NB4 (cell line): ENCODE measurements around the gene PRKACB.
"Not testable (repeated sequence)": the region's sequence is repeated elsewhere in the genome, so short reads cannot be mapped to it uniquely, and the experiment has no call there.

ENCODE experiments used
- DNase-seq: peaks from one replicate; pipeline ENCODE4 v3.0.0; 2010; ENCODE audit warnings: low read depth
- H3K4me3 ChIP-seq: one replicate; pipeline ENCODE4 v1.5.1; 2011; ENCODE audit warnings: mild to moderate bottlenecking, low read depth, low read length, moderate library complexity
- MYC ChIP-seq: IDR thresholded peaks from 2 replicates; pipeline ENCODE4 v1.6.1; 2011; ENCODE audit warnings: low read depth, low read length
- POLR2A ChIP-seq: IDR thresholded peaks from 2 replicates; pipeline ENCODE4 v1.6.1; 2011; ENCODE audit warnings: mild to moderate bottlenecking; ENCODE audit not compliant: insufficient read length; ENCODE audit errors: extremely low read depth
- TF ChIP-seq, protein P1 (sequence below): IDR thresholded peaks from one replicate; pipeline ENCODE4 v1.5.1; 2012; ENCODE audit warnings: low read depth, low read length
- TF ChIP-seq, protein P2 (sequence below): IDR thresholded peaks from 2 replicates; pipeline ENCODE4 v1.6.1; 2011; ENCODE audit warnings: low read depth, low read length

Gene PRKACB

DNA sequence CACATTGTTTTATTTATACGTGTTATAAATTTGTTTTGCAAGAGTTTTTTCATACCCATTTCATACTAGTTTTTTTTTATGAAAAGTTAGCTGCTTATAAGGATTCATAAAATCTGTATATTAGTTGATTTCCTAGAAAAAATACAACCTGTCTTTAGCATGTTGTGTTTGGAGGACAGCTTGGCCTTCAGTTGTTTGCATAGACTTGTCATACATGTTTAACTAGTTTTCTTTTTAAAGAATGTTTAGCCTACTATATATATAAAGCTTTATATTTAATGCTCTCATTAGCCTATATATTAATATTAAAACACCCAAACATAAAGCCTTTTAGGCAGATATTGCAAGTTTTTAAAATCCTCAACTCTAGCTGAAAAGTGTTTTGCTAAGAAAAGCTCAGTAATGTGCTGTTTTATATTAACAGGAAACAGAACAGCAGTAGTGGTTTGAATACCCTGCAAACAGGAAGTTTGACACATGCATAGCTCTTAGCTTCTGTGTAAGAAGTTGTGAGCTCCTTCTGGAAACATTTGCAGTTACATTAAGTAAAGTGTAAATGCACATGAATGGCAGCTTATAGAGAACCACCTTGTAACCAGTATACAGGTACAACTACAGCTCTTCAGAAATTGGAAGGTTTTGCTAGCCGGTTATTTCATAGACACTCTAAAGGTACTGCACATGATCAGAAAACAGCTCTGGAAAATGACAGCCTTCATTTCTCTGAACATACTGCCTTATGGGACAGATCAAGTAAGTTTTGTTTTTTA lies at the start of gene PRKACB:
Gene PRKACB, plus strand, starts transcription at position 476 of the 770 bp plus-strand sequence. Its CDS starts 91 bp downstream, at position 567.
- H3K4me3 ChIP-seq: peak within 1 kb of the TSS; percentile 69
- peak; percentile 81 for DNase-seq
- peak; percentile 77 for TF ChIP-seq MYC
- peak; percentile 41 for TF ChIP-seq POLR2A
- TF ChIP-seq, protein P1, sequence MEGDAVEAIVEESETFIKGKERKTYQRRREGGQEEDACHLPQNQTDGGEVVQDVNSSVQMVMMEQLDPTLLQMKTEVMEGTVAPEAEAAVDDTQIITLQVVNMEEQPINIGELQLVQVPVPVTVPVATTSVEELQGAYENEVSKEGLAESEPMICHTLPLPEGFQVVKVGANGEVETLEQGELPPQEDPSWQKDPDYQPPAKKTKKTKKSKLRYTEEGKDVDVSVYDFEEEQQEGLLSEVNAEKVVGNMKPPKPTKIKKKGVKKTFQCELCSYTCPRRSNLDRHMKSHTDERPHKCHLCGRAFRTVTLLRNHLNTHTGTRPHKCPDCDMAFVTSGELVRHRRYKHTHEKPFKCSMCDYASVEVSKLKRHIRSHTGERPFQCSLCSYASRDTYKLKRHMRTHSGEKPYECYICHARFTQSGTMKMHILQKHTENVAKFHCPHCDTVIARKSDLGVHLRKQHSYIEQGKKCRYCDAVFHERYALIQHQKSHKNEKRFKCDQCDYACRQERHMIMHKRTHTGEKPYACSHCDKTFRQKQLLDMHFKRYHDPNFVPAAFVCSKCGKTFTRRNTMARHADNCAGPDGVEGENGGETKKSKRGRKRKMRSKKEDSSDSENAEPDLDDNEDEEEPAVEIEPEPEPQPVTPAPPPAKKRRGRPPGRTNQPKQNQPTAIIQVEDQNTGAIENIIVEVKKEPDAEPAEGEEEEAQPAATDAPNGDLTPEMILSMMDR: no peak
- TF ChIP-seq, protein P2, sequence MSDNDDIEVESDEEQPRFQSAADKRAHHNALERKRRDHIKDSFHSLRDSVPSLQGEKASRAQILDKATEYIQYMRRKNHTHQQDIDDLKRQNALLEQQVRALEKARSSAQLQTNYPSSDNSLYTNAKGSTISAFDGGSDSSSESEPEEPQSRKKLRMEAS: peak; percentile 81

DNA sequence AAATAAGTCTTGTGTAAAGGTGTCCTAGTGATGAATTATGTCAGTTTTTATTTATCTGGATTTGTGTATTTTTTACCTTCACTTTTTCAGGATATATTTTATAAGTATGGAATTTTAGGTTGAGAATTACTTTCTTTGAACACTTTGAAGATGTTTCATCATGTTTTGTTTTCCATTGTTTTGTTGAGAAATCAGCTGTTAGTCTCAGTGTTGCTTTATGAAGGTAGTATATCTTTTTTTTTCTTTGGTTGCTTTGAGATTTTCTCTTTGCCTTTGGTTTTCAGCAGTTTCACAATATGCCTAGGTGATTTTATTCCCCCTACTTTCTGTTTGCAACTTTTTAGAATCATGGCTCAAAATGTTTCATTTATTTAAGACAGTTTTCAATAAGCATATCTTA lies 48.8 kb upstream of the PRKACB start:
- TF ChIP-seq MYC (no peak), POLR2A (no peak)
- TF ChIP-seq, protein P1: no peak
- TF ChIP-seq, protein P2: no peak
- H3K4me3 ChIP-seq: no peak overlapping the region
- no peak for DNase-seq

DNA sequence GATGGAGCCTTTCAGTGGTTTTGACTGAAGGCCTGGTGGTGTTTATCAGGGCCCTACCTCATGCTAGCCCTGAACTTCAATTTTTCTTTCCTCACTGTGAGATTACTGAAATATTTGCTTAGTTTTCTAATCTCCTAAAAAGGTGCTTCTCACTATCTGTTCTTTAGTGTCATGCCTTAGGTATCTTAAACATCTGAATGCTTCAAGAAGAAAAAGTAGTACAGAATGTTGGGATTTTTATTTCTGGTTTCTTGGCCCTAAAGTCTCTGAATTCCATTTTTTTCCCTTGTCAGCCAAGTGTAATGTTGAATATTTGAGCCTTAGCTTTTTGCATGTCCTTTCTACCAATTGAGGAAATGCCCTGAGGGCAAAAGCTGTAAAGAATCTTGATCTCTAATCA lies 47.9 kb upstream of the PRKACB start:
- TF ChIP-seq, protein P2: no peak
- TF ChIP-seq MYC: no peak
- TF ChIP-seq, protein P1: no peak
- no peak for TF ChIP-seq POLR2A
- H3K4me3 ChIP-seq: no peak overlapping the region
- DNase-seq: no peak

DNA sequence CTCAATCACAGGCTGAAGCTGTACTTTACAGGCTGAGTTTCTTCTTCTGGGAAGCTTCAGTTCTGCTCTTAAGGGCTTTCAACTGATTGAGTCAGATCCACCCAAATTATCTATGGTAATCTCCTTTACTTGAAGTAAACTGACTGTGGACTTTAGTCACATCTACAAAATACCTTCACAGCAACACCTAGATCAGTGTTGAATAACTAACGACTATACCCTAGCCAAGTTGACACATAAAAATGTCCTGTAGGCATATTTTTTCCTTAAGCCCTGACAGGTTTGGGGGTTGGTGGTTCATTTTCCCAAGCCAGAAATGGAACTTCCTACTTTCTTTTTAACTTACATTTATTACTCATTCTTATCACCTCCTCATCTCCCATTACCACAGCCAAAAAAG lies 42.9 kb upstream of the PRKACB start:
- TF ChIP-seq POLR2A: no peak
- TF ChIP-seq, protein P2: no peak
- TF ChIP-seq, protein P1: no peak
- no peak for TF ChIP-seq MYC
- no peak for DNase-seq
- H3K4me3 ChIP-seq: no peak overlapping the region

DNA sequence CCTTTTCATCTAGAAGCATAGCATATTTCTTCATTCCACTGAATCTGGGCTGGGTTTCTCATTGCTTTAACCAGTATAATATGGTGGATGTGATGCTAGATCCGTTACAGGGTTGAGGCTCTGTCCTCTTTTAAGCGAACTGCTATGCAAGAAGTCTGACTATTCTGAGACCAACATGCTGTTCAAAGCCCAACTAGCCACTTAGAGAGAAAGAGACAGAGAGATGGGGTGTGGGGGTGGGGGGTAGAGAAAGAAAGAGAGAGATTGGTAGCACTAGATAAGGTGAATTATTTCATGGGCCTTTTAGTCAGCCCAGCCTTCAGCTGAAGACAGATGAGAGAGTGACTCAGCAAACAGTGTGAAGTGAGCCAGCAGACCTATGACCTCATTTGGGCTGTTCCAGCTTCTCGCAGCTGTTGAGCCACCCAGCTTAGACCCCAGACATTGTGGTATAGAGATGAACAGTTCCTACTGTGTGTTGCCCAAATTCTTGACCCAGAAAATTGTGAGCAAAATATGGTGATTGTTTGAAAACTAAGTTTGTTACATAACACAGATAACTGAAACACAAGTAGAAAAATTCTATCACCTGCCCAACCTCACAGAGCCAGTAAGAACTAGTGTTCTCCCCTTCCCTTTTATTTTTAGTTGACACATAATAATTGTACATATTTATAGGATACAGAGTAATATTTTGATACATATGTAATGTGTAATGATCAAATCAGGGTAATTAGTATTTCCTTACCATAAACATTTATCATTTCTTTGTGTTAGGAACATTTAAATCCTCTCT lies 40.7 kb upstream of the PRKACB start:
- TF ChIP-seq, protein P2: no peak
- TF ChIP-seq, protein P1: no peak
- H3K4me3 ChIP-seq: no peak overlapping the region
- DNase-seq: peak; percentile 76

DNA sequence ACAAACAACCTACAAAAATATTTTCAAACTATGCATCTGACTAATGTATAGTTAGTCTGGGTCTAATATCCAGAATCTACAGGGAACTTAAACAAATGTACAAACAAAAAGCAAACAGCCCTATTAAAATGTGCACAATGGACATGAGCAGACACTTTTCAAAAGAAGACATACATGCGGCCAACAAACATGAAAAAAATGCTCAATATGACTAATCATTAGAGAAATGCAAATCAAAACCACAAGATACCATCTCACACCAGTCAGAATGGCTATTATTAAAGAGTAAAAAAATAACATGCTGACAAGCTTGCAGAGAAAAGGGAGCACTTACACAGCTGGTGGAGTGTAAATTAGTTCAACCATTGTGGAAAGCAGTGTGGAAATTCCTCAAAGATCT lies 36.5 kb upstream of the PRKACB start:
- not testable (repeated sequence) for H3K4me3 ChIP-seq, DNase-seq
